ENCODE measurements around the gene RASL10A.
A peak's percentile ranks its signal among the peaks of the same experiment; 100 is the strongest.

The RASL10A gene, protein sequence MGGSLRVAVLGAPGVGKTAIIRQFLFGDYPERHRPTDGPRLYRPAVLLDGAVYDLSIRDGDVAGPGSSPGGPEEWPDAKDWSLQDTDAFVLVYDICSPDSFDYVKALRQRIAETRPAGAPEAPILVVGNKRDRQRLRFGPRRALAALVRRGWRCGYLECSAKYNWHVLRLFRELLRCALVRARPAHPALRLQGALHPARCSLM

DNA sequence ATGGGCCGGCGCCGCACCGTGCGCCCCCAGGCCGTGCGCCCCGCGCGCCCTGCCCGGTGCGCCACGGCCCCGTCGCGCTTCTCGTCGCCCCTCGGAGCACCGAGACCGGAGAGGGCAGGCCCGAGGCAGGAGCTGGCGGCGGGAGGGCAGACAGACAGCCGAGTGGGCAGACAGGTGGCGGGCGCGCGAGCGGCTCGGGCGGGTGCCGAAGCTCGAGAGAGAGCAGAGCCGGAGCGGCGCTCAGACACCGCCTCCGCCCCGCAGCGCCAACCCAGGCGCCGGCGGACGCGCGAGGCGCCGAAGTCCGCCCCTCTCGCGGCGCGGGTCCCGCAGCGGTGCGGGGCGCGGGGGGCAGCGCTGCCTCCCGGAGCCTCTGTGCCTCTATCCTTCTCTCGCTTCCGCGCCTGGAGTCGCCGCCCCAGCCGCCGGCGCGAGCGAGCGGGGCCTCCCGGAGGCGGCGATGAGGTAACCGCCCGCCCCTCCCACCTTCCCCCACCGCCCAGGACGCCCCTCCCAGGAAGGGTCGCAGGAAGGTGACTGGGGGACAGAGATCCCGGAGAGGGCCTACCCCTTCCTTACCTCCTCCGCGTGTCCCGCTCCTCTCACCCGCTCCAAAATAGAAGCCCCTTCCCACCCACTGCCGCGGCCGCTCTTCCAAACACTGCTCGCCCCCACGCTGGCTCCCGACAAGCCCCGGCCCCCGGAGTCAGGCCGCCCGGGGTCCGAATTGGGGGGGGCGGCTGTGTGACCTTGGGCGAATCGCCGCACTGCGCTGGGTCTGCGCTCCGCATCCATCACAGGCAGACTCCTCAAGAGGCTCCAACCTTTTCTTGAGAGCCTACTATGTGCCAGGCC is at the start of gene RASL10A:
TSS of gene RASL10A (minus strand) at position 412 of the 855 bp plus-strand sequence. CDS start 451 bp downstream, outside the sequence.
- TF ChIP-seq TSHZ2 (CRISPR knock-in tag; IDR thresholded peaks at IDR 0.05) (no peak), TCF4 (CRISPR knock-in tag; IDR thresholded peaks at IDR 0.05; ENCODE audit: borderline replicate concordance) (no peak), ZNF565 (CRISPR knock-in tag; conservative IDR thresholded peaks at IDR 0.05; ENCODE audit: low read depth) (no peak), CREB5 (CRISPR knock-in tag; IDR thresholded peaks at IDR 0.05; ENCODE audit: low read depth) (no peak), ZFP30 (CRISPR knock-in tag; IDR thresholded peaks at IDR 0.05) (no peak), TOX (CRISPR knock-in tag; IDR thresholded peaks at IDR 0.05; ENCODE audit: borderline replicate concordance) (no peak), ZNF8 (CRISPR knock-in tag; IDR thresholded peaks at IDR 0.05) (no peak), OSR1 (CRISPR knock-in tag; IDR thresholded peaks at IDR 0.05) (no peak), ZNF70 (CRISPR knock-in tag; IDR thresholded peaks at IDR 0.05) (no peak), CSDC2 (CRISPR knock-in tag; IDR thresholded peaks at IDR 0.05) (no peak), ZFP3 (CRISPR knock-in tag; IDR thresholded peaks at IDR 0.05) (no peak), RARB (CRISPR knock-in tag; IDR thresholded peaks at IDR 0.05) (no peak), ISL1 (CRISPR knock-in tag; IDR thresholded peaks at IDR 0.05) (no peak), BACH2 (CRISPR knock-in tag; IDR thresholded peaks at IDR 0.05; ENCODE audit: borderline replicate concordance) (no peak), ESRRG (CRISPR knock-in tag; IDR thresholded peaks at IDR 0.05) (no peak), PPARA (CRISPR knock-in tag; IDR thresholded peaks at IDR 0.05; ENCODE audit: borderline replicate concordance) (no peak), POU6F1 (CRISPR knock-in tag; IDR thresholded peaks at IDR 0.05; ENCODE audit: borderline replicate concordance, low read depth) (no peak), SNAI2 (CRISPR knock-in tag; IDR thresholded peaks at IDR 0.05) (no peak)
- TF ChIP-seq, protein P1, sequence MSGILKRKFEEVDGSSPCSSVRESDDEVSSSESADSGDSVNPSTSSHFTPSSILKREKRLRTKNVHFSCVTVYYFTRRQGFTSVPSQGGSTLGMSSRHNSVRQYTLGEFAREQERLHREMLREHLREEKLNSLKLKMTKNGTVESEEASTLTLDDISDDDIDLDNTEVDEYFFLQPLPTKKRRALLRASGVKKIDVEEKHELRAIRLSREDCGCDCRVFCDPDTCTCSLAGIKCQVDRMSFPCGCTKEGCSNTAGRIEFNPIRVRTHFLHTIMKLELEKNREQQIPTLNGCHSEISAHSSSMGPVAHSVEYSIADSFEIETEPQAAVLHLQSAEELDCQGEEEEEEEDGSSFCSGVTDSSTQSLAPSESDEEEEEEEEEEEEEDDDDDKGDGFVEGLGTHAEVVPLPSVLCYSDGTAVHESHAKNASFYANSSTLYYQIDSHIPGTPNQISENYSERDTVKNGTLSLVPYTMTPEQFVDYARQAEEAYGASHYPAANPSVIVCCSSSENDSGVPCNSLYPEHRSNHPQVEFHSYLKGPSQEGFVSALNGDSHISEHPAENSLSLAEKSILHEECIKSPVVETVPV (CRISPR knock-in tag; IDR thresholded peaks at IDR 0.05) = no peak
- TF ChIP-seq, protein P2, sequence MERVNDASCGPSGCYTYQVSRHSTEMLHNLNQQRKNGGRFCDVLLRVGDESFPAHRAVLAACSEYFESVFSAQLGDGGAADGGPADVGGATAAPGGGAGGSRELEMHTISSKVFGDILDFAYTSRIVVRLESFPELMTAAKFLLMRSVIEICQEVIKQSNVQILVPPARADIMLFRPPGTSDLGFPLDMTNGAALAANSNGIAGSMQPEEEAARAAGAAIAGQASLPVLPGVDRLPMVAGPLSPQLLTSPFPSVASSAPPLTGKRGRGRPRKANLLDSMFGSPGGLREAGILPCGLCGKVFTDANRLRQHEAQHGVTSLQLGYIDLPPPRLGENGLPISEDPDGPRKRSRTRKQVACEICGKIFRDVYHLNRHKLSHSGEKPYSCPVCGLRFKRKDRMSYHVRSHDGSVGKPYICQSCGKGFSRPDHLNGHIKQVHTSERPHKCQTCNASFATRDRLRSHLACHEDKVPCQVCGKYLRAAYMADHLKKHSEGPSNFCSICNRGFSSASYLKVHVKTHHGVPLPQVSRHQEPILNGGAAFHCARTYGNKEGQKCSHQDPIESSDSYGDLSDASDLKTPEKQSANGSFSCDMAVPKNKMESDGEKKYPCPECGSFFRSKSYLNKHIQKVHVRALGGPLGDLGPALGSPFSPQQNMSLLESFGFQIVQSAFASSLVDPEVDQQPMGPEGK (CRISPR knock-in tag; IDR thresholded peaks at IDR 0.05; ENCODE audit: borderline replicate concordance) = no peak
- ATAC-seq = no peak

DNA sequence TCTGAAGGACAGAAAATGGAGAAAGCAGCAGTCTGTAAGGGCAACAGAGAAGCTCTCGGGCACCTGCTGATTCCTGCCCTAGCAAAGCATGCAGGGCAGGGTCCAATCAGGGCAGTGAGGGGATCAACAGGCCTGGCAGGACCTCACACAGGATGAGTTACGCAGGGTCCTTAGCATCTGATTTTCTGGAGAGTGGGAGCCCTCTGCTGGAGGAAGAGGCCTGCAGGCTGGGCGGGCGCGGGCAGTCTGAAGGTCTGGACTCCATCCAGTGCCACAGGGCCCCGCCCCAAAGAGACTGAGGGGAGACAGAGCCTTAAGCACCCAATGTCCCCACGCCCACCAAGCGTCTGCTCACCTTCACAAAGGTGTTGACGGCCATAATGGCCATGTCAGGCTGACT is 44.0 kb upstream of the RASL10A start:
- peak; percentile 97 for ATAC-seq
- TF ChIP-seq ZC3H10 (CRISPR knock-in tag; IDR thresholded peaks at IDR 0.05) (no peak), CREB5 (CRISPR knock-in tag; IDR thresholded peaks at IDR 0.05; ENCODE audit: low read depth) (no peak), ESRRG (CRISPR knock-in tag; IDR thresholded peaks at IDR 0.05) (no peak), ZNF565 (CRISPR knock-in tag; conservative IDR thresholded peaks at IDR 0.05; ENCODE audit: low read depth) (no peak), SNAI2 (CRISPR knock-in tag; IDR thresholded peaks at IDR 0.05) (no peak), BACH2 (CRISPR knock-in tag; IDR thresholded peaks at IDR 0.05; ENCODE audit: borderline replicate concordance) (no peak), ARNTL (CRISPR knock-in tag; IDR thresholded peaks at IDR 0.05; ENCODE audit: borderline replicate concordance, low read depth) (no peak), RARB (CRISPR knock-in tag; IDR thresholded peaks at IDR 0.05) (no peak), ZNF70 (CRISPR knock-in tag; IDR thresholded peaks at IDR 0.05) (no peak), CSDC2 (CRISPR knock-in tag; IDR thresholded peaks at IDR 0.05) (no peak), TOX (CRISPR knock-in tag; IDR thresholded peaks at IDR 0.05; ENCODE audit: borderline replicate concordance) (no peak), OSR1 (CRISPR knock-in tag; IDR thresholded peaks at IDR 0.05) (no peak), ZFP30 (CRISPR knock-in tag; IDR thresholded peaks at IDR 0.05) (no peak)
- TF ChIP-seq, protein P1 (CRISPR knock-in tag; IDR thresholded peaks at IDR 0.05) = no peak
- TF ChIP-seq, protein P2 (CRISPR knock-in tag; IDR thresholded peaks at IDR 0.05; ENCODE audit: borderline replicate concordance) = no peak
